ENCODE measurements around the gene RXRA.
"Not testable (repeated sequence)": the region's sequence is repeated elsewhere in the genome, so short reads cannot be mapped to it uniquely, and the experiment has no call there.

The RXRA gene

GRCh38 chr9:134304690-134305089 is 21.6 kb upstream of the RXRA start:
- Histone ChIP-seq H3K4me3 (no peak overlapping the region), H3K27ac (no peak overlapping the region)
- no peak for DNase-seq (ENCODE audit: low spot score)
- no peak for TF ChIP-seq CTCF (IDR thresholded peaks at IDR 0.05)

GRCh38 chr9:134305533-134305932 is 20.7 kb upstream of the RXRA start:
- H3K4me3 ChIP-seq, result no peak overlapping the region
- no peak for TF ChIP-seq CTCF (IDR thresholded peaks at IDR 0.05)
- DNase-seq (ENCODE audit: low spot score), result no peak
- H3K27ac ChIP-seq, result no peak overlapping the region

GRCh38 chr9:134306042-134306441 is 20.2 kb upstream of the RXRA start:
- not testable (repeated sequence) for H3K4me3 ChIP-seq; DNase-seq (ENCODE audit: low spot score)

GRCh38 chr9:134306636-134307600 is 19.3 kb upstream of the RXRA start:
- no peak overlapping the region for H3K27ac ChIP-seq
- no peak for TF ChIP-seq CTCF (IDR thresholded peaks at IDR 0.05)
- no peak overlapping the region for H3K4me3 ChIP-seq
- no peak for DNase-seq (ENCODE audit: low spot score)

More at GRCh38 chr9:134306042-134306441, 20.2 kb upstream of the RXRA start:
- H3K27ac ChIP-seq, result not testable (repeated sequence)

- no peak for TF ChIP-seq CTCF (IDR thresholded peaks at IDR 0.05)
- H3K27ac ChIP-seq, result no peak overlapping the region
- H3K4me3 ChIP-seq, result no peak overlapping the region
- DNase-seq (ENCODE audit: low spot score), result no peak
These were observed 18.3 kb upstream of the RXRA start for GRCh38 chr9:134307674-134308638.

- DNase-seq (ENCODE audit: low spot score); H3K4me3 ChIP-seq; H3K27ac ChIP-seq: not testable (repeated sequence)
These were observed 17.5 kb upstream of the RXRA start for GRCh38 chr9:134308639-134309220.

- DNase-seq (ENCODE audit: low spot score), result no peak
- TF ChIP-seq CTCF (IDR thresholded peaks at IDR 0.05), result no peak
- Histone ChIP-seq H3K27ac (no peak overlapping the region), H3K4me3 (no peak overlapping the region)
These were observed 12.8 kb upstream of the RXRA start for GRCh38 chr9:134313470-134313869.

All from coronary artery (tissue), 2 donors.